Panc1 (cell line): ENCODE measurements around the gene SLC34A3. TPM values are rescaled to one million over a fixed set of nuclear protein-coding genes. Genes with fewer than 3 reads are reported as not detected.

Experiments
- ATAC-seq: fragments of 200-7000 bp; cut with Tn5 transposase; 2 replicates; pipeline ENCODE4 v1.9.1; 2020; ENCODE audit warnings: mild to moderate bottlenecking, moderate library complexity
- BruUV-seq: library from RNA; stranded (reverse); fragments of 400-500 nt; replicated peaks from 2 replicates; lab custom pipeline; 2021; lab: Mats Ljungman, UMichigan
- CTCF ChIA-PET: fragments of 300-600 bp; sonication (Branson Sonifier 250); formaldehyde crosslinking; loops from one replicate; lab custom pipeline; 2022; ENCODE audit warnings: antibody characterized with exemption; lab: Charles Lee
- POLR2A ChIA-PET: fragments of 300-600 bp; sonication (Branson Sonifier 250); formaldehyde crosslinking; loops from one replicate; lab custom pipeline; 2022; ENCODE audit warnings: antibody characterized with exemption; lab: Charles Lee
- DNase-seq: peaks from one replicate; pipeline ENCODE4 v3.0.0-alpha.2; 2010; ENCODE audit warnings: low read depth, low spot score
- H3K27ac ChIP-seq: 2 replicates; pipeline ENCODE4 v1.5.1; 2011; ENCODE audit warnings: mild to moderate bottlenecking, low read length, inconsistent platforms
- H3K27me3 ChIP-seq: fragments of 200-500 bp; sonication (Bioruptor generic); 2 replicates; pipeline ENCODE4 v1.6.0; 2014; ENCODE audit warnings: low read length, inconsistent platforms; ENCODE audit not compliant: control insufficient read depth, insufficient read depth
- H3K36me3 ChIP-seq: fragments of 200-500 bp; sonication (Bioruptor generic); 2 replicates; pipeline ENCODE4 v1.5.1; 2014; ENCODE audit warnings: inconsistent platforms, mild to moderate bottlenecking, low read length, moderate library complexity; ENCODE audit not compliant: control insufficient read depth, insufficient read depth
- H3K4me1 ChIP-seq: 2 replicates; pipeline ENCODE4 v1.5.1; 2011; ENCODE audit warnings: inconsistent platforms, mild to moderate bottlenecking, low read length, moderate library complexity; ENCODE audit not compliant: control insufficient read depth, insufficient read depth
- H3K4me3 ChIP-seq, 2 experiments: 2 replicates each; pipeline ENCODE4 v1.5.1; 2011 to 2012; ENCODE audit warnings: low read depth in 2 of 2, low read length in 2 of 2, mild to moderate bottlenecking in 2 of 2, inconsistent platforms in 1 of 2, moderate library complexity in 1 of 2
- H3K9me3 ChIP-seq: fragments of 200-500 bp; sonication (Bioruptor generic); 2 replicates; pipeline ENCODE4 v1.5.1; 2014; ENCODE audit warnings: low read depth, mild to moderate bottlenecking, inconsistent platforms, low read length, moderate library complexity; ENCODE audit not compliant: control insufficient read depth, insufficient read depth
- CTCF ChIP-seq: fragments of 450-650 bp; IDR thresholded peaks from 2 replicates; pipeline ENCODE4 v1.5.1; 2017; ENCODE audit warnings: mild to moderate bottlenecking
- POLR2AphosphoS5 ChIP-seq: IDR thresholded peaks from 2 replicates; pipeline ENCODE4 v1.6.1; 2012; ENCODE audit warnings: mild to moderate bottlenecking, low read depth, low read length, moderate library complexity
- REST ChIP-seq, 2 experiments: IDR thresholded peaks; 2 replicates each; pipeline ENCODE4 v1.6.1; 2011 to 2012; ENCODE audit warnings: low read depth in 2 of 2, control low read depth in 1 of 2, low read length in 1 of 2, mild to moderate bottlenecking in 1 of 2, moderate library complexity in 1 of 2; ENCODE audit not compliant: insufficient read depth in 1 of 2
- SIN3A ChIP-seq: IDR thresholded peaks from 2 replicates; pipeline ENCODE4 v1.6.1; 2012; ENCODE audit warnings: low read depth, mild to moderate bottlenecking, low read length, moderate library complexity, borderline replicate concordance; ENCODE audit not compliant: insufficient read depth
- TCF7L2 ChIP-seq: IDR thresholded peaks from 2 replicates; pipeline ENCODE4 v1.6.1; 2011; ENCODE audit warnings: mild to moderate bottlenecking, low read depth, low read length, inconsistent platforms
- in situ Hi-C: cut with HindIII; loops from 2 replicates; pipeline ENCODE4 v1.10.0; 2016; ENCODE audit warnings: low sequenced_read_pairs, low pct_unique_long_range_greater_than_20kb
- intact Hi-C: fragments of 100-400 bp; cut with micrococcal nuclease; formaldehyde crosslinking; loops from one replicate; pipeline ENCODE4 v1.10.0; 2022; ENCODE audit not compliant: unreplicated experiment
- total RNA-seq: library from RNA; stranded (reverse); gene quantifications from one replicate; pipeline ENCODE4 v1.2.1, GENCODE V29; 2021; ENCODE audit not compliant: unreplicated experiment

The SLC34A3 gene
- total RNA-seq, 1 experiment from 2014 or later, result not detected

- in situ Hi-C loops, result no loop called here
- Histone ChIP-seq H3K4me3 (no peak overlapping the region), H3K9me3 (no peaks in the 10 kb centered on the region), H3K27me3 (no peaks in the 10 kb centered on the region), H3K36me3 (peaks cover 3% of the 10 kb centered on the region; the same call in 1 of the 2 replicates), H3K27ac (no peak overlapping the region), H3K4me1 (peaks cover 13% of the 10 kb centered on the region)
- POLR2A ChIA-PET, result no interaction called here
- intact Hi-C loops, result no loop called here
- no peak for ATAC-seq
- CTCF ChIA-PET, result no interaction called here
- BruUV-seq, result no TSS peak
- DNase-seq, result no peak
- TF ChIP-seq CTCF (peak; percentile 22), POLR2AphosphoS5 (no peak)
Observed at GRCh38 chr9:137280474-137281344, 50.0 kb downstream of the SLC34A3 start.

- H3K36me3 ChIP-seq, result peaks cover 3% of the 10 kb centered on the region; the same call in 1 of the 2 replicates
- intact Hi-C loops, result no loop called here
- ChIA-PET CTCF (no interaction called here), POLR2A (no interaction called here)
- ATAC-seq (no peak), DNase-seq (no peak)
- H3K4me1 ChIP-seq, result peaks cover 6% of the 10 kb centered on the region
- H3K27ac ChIP-seq, result no peak overlapping the region
- no peaks in the 10 kb centered on the region for H3K27me3 ChIP-seq
- H3K4me3 ChIP-seq, result no peak overlapping the region
- no peaks in the 10 kb centered on the region for H3K9me3 ChIP-seq
- BruUV-seq, result no TSS peak
- in situ Hi-C loops, result no loop called here
- TF ChIP-seq REST (IDR thresholded peaks at IDR 0.05; ENCODE audit: insufficient read depth in 1 of 2, low read depth in 2 of 2, low read length in 1 of 2) (no peak), TCF7L2 (no peak), POLR2AphosphoS5 (no peak), CTCF (no peak), SIN3A (no peak)
Observed at GRCh38 chr9:137281345-137282116, 50.8 kb downstream of the SLC34A3 start.

Other genes starting within 250 kb of the SLC34A3 start
- gene LCNL1, start 247.9 kb upstream of the SLC34A3 start, total RNA-seq, result 0.82 TPM
- gene PAXX, start 238.5 kb upstream of the SLC34A3 start, total RNA-seq, result 64.0 TPM
- 6.2 TPM for gene CLIC3, start 234.3 kb upstream of the SLC34A3 start, total RNA-seq
- gene ABCA2, start 202.7 kb upstream of the SLC34A3 start, total RNA-seq, result 27.0 TPM
- not detected for gene FUT7, start 198.8 kb upstream of the SLC34A3 start, total RNA-seq
- gene NPDC1, start 184.7 kb upstream of the SLC34A3 start, total RNA-seq, result 43.5 TPM
- gene ENTPD2, start 176.8 kb upstream of the SLC34A3 start, total RNA-seq, result 2.8 TPM
- 18.4 TPM for gene SAPCD2, start 160.3 kb upstream of the SLC34A3 start, total RNA-seq
- 23.1 TPM for gene UAP1L1, start 153.4 kb upstream of the SLC34A3 start, total RNA-seq
- gene MAN1B1, start 143.9 kb upstream of the SLC34A3 start, total RNA-seq, result 57.2 TPM
- 236 TPM for gene DPP7, start 116.2 kb upstream of the SLC34A3 start, total RNA-seq
- 4.9 TPM for gene GRIN1, start 91.7 kb upstream of the SLC34A3 start, total RNA-seq
- gene LRRC26, start 60.9 kb upstream of the SLC34A3 start, total RNA-seq, result 0.69 TPM
- gene TMEM210, start 58.8 kb upstream of the SLC34A3 start, total RNA-seq, result not detected
- gene ANAPC2, start 42.3 kb upstream of the SLC34A3 start, total RNA-seq, result 46.0 TPM
- 86.9 TPM for gene SSNA1, start 42.2 kb upstream of the SLC34A3 start, total RNA-seq
- gene TPRN, start 30.2 kb upstream of the SLC34A3 start, total RNA-seq, result 21.7 TPM
- 25.4 TPM for gene TMEM203, start 25.3 kb upstream of the SLC34A3 start, total RNA-seq
- 15.6 TPM for gene NDOR1, start 25.2 kb upstream of the SLC34A3 start, total RNA-seq
- gene RNF208, start 8.7 kb upstream of the SLC34A3 start, total RNA-seq, result 11.5 TPM
- 0.67 TPM for gene CYSRT1, start 5.7 kb upstream of the SLC34A3 start, total RNA-seq
- gene RNF224, start 3.4 kb upstream of the SLC34A3 start, total RNA-seq, result 0.15 TPM
- gene TUBB4B, start 10.4 kb downstream of the SLC34A3 start, total RNA-seq, result 265 TPM
- gene STPG3, start 20.4 kb downstream of the SLC34A3 start, total RNA-seq, result 0.26 TPM
- 62.4 TPM for gene NELFB, start 24.4 kb downstream of the SLC34A3 start, total RNA-seq
- 37.1 TPM for gene TOR4A, start 46.8 kb downstream of the SLC34A3 start, total RNA-seq
- gene NRARP, start 71.4 kb downstream of the SLC34A3 start, total RNA-seq, result 16.9 TPM
- gene EXD3, start 192.3 kb downstream of the SLC34A3 start, total RNA-seq, result 9.2 TPM
- 3.7 TPM for gene NOXA1, start 192.5 kb downstream of the SLC34A3 start, total RNA-seq
- gene ENTPD8, start 210.5 kb downstream of the SLC34A3 start, total RNA-seq, result 3.9 TPM
- gene NSMF, start 228.4 kb downstream of the SLC34A3 start, total RNA-seq, result 40.0 TPM